Epithelial cell of proximal tubule (primary cell): ENCODE measurements around the gene KLHL29. TPM values are rescaled to one million over a fixed set of nuclear protein-coding genes. Genes with fewer than 3 reads are reported as not detected.

ENCODE experiments used
- DNase-seq: peaks from one replicate; pipeline ENCODE4 v3.0.0-alpha.2; 2011; ENCODE audit warnings: low read depth
- H3K4me3 ChIP-seq: 2 replicates; pipeline ENCODE4 v1.5.1; 2011; ENCODE audit warnings: low read depth, mild to moderate bottlenecking, low read length
- CTCF ChIP-seq: conservative IDR thresholded peaks from 2 replicates; pipeline ENCODE4 v1.5.1; 2012; ENCODE audit warnings: low read depth, mild to moderate bottlenecking, low read length
- total RNA-seq: library from RNA; depleted of rRNA; stranded (reverse); fragments of >200 nt; gene quantifications from 2 replicates; pipeline ENCODE4 v1.2.3, GENCODE V29; 2015

Gene KLHL29
- total RNA-seq, 1 donor from 2014 or later, result 12.0 TPM

- DNase-seq, result no peak
- TF ChIP-seq CTCF, result no peak
- no peak overlapping the region for H3K4me3 ChIP-seq
These were observed 249.0 kb downstream of the KLHL29 start for GRCh38 chr2:23633966-23634365.

- TF ChIP-seq CTCF, result no peak
- H3K4me3 ChIP-seq, result no peak overlapping the region
- DNase-seq, result no peak
These were observed 250.7 kb downstream of the KLHL29 start for GRCh38 chr2:23635442-23636340.

- TF ChIP-seq CTCF, result peak; percentile 50
- DNase-seq, result no peak
- no peak overlapping the region for H3K4me3 ChIP-seq
These were observed 251.4 kb downstream of the KLHL29 start for GRCh38 chr2:23636426-23636825.

GRCh38 chr2:23637011-23637778 is 252.2 kb downstream of the KLHL29 start:
- no peak for DNase-seq
- TF ChIP-seq CTCF, result no peak
- H3K4me3 ChIP-seq, result no peak overlapping the region

GRCh38 chr2:23639406-23639982 is 254.5 kb downstream of the KLHL29 start:
- TF ChIP-seq CTCF, result no peak
- DNase-seq, result no peak
- no peak overlapping the region for H3K4me3 ChIP-seq

GRCh38 chr2:23640711-23641110 is 255.7 kb downstream of the KLHL29 start:
- no peak for TF ChIP-seq CTCF
- DNase-seq, result no peak
- H3K4me3 ChIP-seq, result no peak overlapping the region
